ENCODE data around the gene ARF3. TPM values are rescaled to one million over a fixed set of nuclear protein-coding genes. Genes with fewer than 3 reads are reported as not detected.

ARF3 gene
- polyA plus RNA-seq, 1 of the 3 experiments (the other 2 are of a cell fraction), result 204 TPM

DNA sequence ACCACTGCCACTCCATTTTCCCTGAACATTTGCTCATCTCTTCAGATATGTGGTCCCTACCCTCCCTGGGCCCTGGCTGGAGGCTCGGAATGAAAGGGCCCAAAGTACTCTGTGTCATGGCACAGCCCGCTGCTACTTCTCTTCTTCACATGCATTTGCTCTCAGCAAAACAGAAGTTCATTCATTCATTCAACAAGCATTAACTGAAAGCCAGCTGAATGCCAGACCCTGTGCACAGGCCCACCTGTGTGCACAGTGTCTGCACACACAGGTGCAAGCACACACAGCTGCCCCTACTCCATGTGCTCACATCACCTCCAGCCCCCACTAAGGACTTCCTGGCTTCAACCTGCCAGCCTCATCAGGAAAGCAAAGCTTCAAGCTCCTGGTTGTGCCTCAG, 28.6 kb upstream of the ARF3 start:
- ChIA-PET POLR2A (no interaction called here), CTCF (interaction anchor here (0.6 to 33.0 kb wide), 5 partner anchors 6 to 177 kb away, joined by 3 to 935 read pairs (median 3); partner anchors contain the start of genes DDN, WNT1 and WNT10B)
- H3K4me3 ChIP-seq (ENCODE audit: low read depth in 2 of 2, low read length in 1 of 2), result no peak overlapping the region
- WGBS (ENCODE audit: low lambda C conversion rate), result 94% methylated on average over 2 of the region's 2 CpGs
- peaks cover 54% of the 10 kb centered on the region for H3K27me3 ChIP-seq (ENCODE audit: insufficient read depth)
- no peak overlapping the region for H3K9ac ChIP-seq
- TF ChIP-seq ELF1 (IDR thresholded peaks at IDR 0.05) (no peak), TCF12 (IDR thresholded peaks at IDR 0.05) (no peak), FOXM1 (IDR thresholded peaks at IDR 0.05; ENCODE audit: low read depth) (no peak), EZH2phosphoT487 (IDR thresholded peaks at IDR 0.05; ENCODE audit: borderline replicate concordance, low read depth) (no peak), CHD2 (IDR thresholded peaks at IDR 0.05; ENCODE audit: low read length, partially characterized antibody) (no peak), TAF1 (IDR thresholded peaks at IDR 0.05; ENCODE audit: borderline replicate concordance, low read depth, low read length) (no peak), GATA2 (CRISPR knock-in tag; IDR thresholded peaks at IDR 0.05) (no peak), FOXJ3 (CRISPR knock-in tag; IDR thresholded peaks at IDR 0.05) (no peak), FOSL2 (IDR thresholded peaks at IDR 0.05; ENCODE audit: borderline replicate concordance, low read depth) (no peak), JUND (IDR thresholded peaks at IDR 0.05) (no peak), NRF1 (IDR thresholded peaks at IDR 0.05; ENCODE audit: low read depth, low read length) (no peak), POLR2AphosphoS5 (IDR thresholded peaks at IDR 0.05; ENCODE audit: low read depth, low read length) (no peak), MEF2A (IDR thresholded peaks at IDR 0.05; ENCODE audit: borderline replicate concordance, low read depth) (no peak), SMC3 (IDR thresholded peaks at IDR 0.05; ENCODE audit: low read depth, low read length) (no peak), SIN3A (IDR thresholded peaks at IDR 0.05; ENCODE audit: borderline replicate concordance, low read depth, low read length) (no peak)
- TF ChIP-seq, protein P1, sequence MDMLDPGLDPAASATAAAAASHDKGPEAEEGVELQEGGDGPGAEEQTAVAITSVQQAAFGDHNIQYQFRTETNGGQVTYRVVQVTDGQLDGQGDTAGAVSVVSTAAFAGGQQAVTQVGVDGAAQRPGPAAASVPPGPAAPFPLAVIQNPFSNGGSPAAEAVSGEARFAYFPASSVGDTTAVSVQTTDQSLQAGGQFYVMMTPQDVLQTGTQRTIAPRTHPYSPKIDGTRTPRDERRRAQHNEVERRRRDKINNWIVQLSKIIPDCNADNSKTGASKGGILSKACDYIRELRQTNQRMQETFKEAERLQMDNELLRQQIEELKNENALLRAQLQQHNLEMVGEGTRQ (IDR thresholded peaks at IDR 0.05; ENCODE audit: borderline replicate concordance, low read depth, low read length), result no peak
- TF ChIP-seq, protein P2, sequence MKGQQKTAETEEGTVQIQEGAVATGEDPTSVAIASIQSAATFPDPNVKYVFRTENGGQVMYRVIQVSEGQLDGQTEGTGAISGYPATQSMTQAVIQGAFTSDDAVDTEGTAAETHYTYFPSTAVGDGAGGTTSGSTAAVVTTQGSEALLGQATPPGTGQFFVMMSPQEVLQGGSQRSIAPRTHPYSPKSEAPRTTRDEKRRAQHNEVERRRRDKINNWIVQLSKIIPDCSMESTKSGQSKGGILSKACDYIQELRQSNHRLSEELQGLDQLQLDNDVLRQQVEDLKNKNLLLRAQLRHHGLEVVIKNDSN (IDR thresholded peaks at IDR 0.05; ENCODE audit: borderline replicate concordance, low read depth), result no peak
- TF ChIP-seq, protein P3, sequence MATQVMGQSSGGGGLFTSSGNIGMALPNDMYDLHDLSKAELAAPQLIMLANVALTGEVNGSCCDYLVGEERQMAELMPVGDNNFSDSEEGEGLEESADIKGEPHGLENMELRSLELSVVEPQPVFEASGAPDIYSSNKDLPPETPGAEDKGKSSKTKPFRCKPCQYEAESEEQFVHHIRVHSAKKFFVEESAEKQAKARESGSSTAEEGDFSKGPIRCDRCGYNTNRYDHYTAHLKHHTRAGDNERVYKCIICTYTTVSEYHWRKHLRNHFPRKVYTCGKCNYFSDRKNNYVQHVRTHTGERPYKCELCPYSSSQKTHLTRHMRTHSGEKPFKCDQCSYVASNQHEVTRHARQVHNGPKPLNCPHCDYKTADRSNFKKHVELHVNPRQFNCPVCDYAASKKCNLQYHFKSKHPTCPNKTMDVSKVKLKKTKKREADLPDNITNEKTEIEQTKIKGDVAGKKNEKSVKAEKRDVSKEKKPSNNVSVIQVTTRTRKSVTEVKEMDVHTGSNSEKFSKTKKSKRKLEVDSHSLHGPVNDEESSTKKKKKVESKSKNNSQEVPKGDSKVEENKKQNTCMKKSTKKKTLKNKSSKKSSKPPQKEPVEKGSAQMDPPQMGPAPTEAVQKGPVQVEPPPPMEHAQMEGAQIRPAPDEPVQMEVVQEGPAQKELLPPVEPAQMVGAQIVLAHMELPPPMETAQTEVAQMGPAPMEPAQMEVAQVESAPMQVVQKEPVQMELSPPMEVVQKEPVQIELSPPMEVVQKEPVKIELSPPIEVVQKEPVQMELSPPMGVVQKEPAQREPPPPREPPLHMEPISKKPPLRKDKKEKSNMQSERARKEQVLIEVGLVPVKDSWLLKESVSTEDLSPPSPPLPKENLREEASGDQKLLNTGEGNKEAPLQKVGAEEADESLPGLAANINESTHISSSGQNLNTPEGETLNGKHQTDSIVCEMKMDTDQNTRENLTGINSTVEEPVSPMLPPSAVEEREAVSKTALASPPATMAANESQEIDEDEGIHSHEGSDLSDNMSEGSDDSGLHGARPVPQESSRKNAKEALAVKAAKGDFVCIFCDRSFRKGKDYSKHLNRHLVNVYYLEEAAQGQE (IDR thresholded peaks at IDR 0.05; ENCODE audit: low read depth, low read length), result no peak
- no peak for DNase-seq
- no peaks in the 10 kb centered on the region for H3K36me3 ChIP-seq (replicated peaks in 1 of 2; ENCODE audit: control insufficient read depth in 1 of 2, insufficient read depth in 2 of 2, low read length in 1 of 2)
- no peaks in the 10 kb centered on the region for H3K9me2 ChIP-seq
- H3F3A ChIP-seq (replicated peaks; ENCODE audit: insufficient read depth), result no peaks in the 10 kb centered on the region
- no peaks in the 10 kb centered on the region for H4K20me1 ChIP-seq (ENCODE audit: insufficient read depth)
- no peaks in the 10 kb centered on the region for H3K79me2 ChIP-seq (ENCODE audit: insufficient read depth)
- H3K27ac ChIP-seq (ENCODE audit: low read depth in 2 of 2, low read length in 1 of 2), result no peak overlapping the region
- H3K9me3 ChIP-seq, result no peaks in the 10 kb centered on the region
- H3K4me1 ChIP-seq (ENCODE audit: control insufficient read depth in 1 of 2, insufficient read depth in 2 of 2, low read depth in 1 of 2, low read length in 1 of 2), result peaks cover 0 to 5% of the 10 kb centered on the region in 2 experiments; a peak in 1 of 4 replicates
- H2AFZ ChIP-seq (ENCODE audit: low read depth), result no peak overlapping the region
- no peak overlapping the region for H3K4me2 ChIP-seq

All from SK-N-SH (cell line).